Measurements from ENCODE around the gene FANCD2.

Gene FANCD2

DNA sequence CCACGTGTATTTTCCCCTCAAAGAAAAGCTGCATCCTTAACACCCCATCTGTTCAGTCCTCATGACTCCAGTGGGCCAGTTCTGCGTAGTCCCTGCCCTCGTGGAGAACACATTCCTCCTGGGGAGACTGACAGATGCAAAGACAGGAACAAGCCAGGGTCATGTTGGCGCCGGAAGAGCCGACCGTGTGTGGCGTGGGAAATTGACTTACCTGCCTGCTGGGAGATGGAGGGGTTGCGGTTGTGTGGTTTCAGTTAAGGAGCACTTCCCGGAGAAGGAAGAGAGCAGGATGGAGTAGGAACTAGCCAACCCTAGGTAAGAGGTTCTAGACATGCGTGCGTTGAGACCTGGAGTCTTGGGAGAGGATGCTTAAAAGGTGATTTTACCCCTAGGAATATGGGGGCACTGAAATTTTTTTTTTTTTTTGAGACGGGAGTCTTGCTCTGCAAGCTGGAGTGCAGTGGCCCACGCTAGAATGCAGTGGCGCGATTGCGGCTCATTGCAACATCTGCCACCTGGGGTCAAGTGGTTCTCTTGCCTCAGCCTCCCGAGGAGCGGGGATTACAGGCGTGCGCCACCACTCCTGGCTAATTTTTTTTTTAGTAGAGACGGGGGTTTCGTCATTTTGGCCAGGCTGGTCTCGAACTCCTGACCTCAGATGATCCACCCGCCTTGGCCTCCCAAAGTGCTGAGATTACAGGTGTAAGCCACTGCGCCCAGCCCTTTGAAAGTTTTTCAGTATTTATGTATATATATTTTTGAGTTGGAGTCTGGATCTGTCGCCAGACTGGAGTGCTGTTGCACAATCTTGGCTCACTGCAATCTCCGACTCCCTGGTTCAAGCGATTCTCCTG, 116.7 kb downstream of the FANCD2 start (continued):
- TF ChIP-seq KLF16 (tag by site-specific recombination; IDR thresholded peaks at IDR 0.05) (peak; percentile 50; the same call in 1 of the 2 replicates), ZNF426 (tag by site-specific recombination; IDR thresholded peaks at IDR 0.05) (no peak), IKZF3 (tag by site-specific recombination; IDR thresholded peaks at IDR 0.05) (peak; percentile 39; the same call in 1 of the 2 replicates), ZNF473 (tag by site-specific recombination; IDR thresholded peaks at IDR 0.05) (no peak), ZNF518A (tag by site-specific recombination; conservative IDR thresholded peaks at IDR 0.05; ENCODE audit: low read depth) (no peak), ZBTB20 (tag by site-specific recombination; IDR thresholded peaks at IDR 0.05) (no peak), ZNF366 (tag by site-specific recombination; conservative IDR thresholded peaks at IDR 0.05) (peak; percentile 25; the same call in 1 of the 2 replicates), ZNF121 (tag by site-specific recombination; IDR thresholded peaks at IDR 0.05) (no peak), GLI4 (tag by site-specific recombination; IDR thresholded peaks at IDR 0.05) (no peak), ZNF626 (tag by site-specific recombination; IDR thresholded peaks at IDR 0.05) (no peak), ZNF830 (tag by site-specific recombination; IDR thresholded peaks at IDR 0.05; ENCODE audit: low read depth) (no peak), ZNF214 (tag by site-specific recombination; IDR thresholded peaks at IDR 0.05; ENCODE audit: borderline replicate concordance) (no peak), ZNF274 (IDR thresholded peaks at IDR 0.05; ENCODE audit: low read length) (no peak), ZNF274 (tag by site-specific recombination; IDR thresholded peaks at IDR 0.05; ENCODE audit: borderline replicate concordance) (no peak), SP7 (tag by site-specific recombination; IDR thresholded peaks at IDR 0.05) (0 out of 2 replicates have a peak, but pooled peaks have one; percentile 29), ZNF600 (tag by site-specific recombination; IDR thresholded peaks at IDR 0.05) (peak; percentile 36), MZF1 (tag by site-specific recombination; IDR thresholded peaks at IDR 0.05; ENCODE audit: borderline replicate concordance) (no peak)
- TF ChIP-seq, protein P1, sequence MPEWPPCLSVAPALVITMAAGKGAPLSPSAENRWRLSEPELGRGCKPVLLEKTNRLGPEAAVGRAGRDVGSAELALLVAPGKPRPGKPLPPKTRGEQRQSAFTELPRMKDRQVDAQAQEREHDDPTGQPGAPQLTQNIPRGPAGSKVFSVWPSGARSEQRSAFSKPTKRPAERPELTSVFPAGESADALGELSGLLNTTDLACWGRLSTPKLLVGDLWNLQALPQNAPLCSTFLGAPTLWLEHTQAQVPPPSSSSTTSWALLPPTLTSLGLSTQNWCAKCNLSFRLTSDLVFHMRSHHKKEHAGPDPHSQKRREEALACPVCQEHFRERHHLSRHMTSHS (tag by site-specific recombination; IDR thresholded peaks at IDR 0.05), result no peak
- TF ChIP-seq, protein P2, sequence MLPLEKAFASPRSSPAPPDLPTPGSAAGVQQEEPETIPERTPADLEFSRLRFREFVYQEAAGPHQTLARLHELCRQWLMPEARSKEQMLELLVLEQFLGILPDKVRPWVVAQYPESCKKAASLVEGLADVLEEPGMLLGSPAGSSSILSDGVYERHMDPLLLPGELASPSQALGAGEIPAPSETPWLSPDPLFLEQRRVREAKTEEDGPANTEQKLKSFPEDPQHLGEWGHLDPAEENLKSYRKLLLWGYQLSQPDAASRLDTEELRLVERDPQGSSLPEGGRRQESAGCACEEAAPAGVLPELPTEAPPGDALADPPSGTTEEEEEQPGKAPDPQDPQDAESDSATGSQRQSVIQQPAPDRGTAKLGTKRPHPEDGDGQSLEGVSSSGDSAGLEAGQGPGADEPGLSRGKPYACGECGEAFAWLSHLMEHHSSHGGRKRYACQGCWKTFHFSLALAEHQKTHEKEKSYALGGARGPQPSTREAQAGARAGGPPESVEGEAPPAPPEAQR (tag by site-specific recombination; IDR thresholded peaks at IDR 0.05), result no peak
- TF ChIP-seq, protein P3, sequence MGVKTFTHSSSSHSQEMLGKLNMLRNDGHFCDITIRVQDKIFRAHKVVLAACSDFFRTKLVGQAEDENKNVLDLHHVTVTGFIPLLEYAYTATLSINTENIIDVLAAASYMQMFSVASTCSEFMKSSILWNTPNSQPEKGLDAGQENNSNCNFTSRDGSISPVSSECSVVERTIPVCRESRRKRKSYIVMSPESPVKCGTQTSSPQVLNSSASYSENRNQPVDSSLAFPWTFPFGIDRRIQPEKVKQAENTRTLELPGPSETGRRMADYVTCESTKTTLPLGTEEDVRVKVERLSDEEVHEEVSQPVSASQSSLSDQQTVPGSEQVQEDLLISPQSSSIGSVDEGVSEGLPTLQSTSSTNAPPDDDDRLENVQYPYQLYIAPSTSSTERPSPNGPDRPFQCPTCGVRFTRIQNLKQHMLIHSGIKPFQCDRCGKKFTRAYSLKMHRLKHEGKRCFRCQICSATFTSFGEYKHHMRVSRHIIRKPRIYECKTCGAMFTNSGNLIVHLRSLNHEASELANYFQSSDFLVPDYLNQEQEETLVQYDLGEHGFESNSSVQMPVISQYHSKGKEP (tag by site-specific recombination; IDR thresholded peaks at IDR 0.05), result peak; percentile 88
- TF ChIP-seq, protein P4, sequence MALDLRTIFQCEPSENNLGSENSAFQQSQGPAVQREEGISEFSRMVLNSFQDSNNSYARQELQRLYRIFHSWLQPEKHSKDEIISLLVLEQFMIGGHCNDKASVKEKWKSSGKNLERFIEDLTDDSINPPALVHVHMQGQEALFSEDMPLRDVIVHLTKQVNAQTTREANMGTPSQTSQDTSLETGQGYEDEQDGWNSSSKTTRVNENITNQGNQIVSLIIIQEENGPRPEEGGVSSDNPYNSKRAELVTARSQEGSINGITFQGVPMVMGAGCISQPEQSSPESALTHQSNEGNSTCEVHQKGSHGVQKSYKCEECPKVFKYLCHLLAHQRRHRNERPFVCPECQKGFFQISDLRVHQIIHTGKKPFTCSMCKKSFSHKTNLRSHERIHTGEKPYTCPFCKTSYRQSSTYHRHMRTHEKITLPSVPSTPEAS (tag by site-specific recombination; IDR thresholded peaks at IDR 0.05), result no peak
- TF ChIP-seq, protein P5, sequence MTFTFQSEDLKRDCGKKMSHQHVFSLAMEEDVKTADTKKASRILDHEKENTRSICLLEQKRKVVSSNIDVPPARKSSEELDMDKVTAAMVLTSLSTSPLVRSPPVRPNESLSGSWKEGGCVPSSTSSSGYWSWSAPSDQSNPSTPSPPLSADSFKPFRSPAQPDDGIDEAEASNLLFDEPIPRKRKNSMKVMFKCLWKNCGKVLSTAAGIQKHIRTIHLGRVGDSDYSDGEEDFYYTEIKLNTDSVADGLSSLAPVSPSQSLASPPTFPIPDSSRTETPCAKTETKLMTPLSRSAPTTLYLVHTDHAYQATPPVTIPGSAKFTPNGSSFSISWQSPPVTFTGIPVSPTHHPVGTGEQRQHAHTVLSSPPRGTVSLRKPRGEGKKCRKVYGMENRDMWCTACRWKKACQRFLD (tag by site-specific recombination; IDR thresholded peaks at IDR 0.05), result no peak
- TF ChIP-seq, protein P6, sequence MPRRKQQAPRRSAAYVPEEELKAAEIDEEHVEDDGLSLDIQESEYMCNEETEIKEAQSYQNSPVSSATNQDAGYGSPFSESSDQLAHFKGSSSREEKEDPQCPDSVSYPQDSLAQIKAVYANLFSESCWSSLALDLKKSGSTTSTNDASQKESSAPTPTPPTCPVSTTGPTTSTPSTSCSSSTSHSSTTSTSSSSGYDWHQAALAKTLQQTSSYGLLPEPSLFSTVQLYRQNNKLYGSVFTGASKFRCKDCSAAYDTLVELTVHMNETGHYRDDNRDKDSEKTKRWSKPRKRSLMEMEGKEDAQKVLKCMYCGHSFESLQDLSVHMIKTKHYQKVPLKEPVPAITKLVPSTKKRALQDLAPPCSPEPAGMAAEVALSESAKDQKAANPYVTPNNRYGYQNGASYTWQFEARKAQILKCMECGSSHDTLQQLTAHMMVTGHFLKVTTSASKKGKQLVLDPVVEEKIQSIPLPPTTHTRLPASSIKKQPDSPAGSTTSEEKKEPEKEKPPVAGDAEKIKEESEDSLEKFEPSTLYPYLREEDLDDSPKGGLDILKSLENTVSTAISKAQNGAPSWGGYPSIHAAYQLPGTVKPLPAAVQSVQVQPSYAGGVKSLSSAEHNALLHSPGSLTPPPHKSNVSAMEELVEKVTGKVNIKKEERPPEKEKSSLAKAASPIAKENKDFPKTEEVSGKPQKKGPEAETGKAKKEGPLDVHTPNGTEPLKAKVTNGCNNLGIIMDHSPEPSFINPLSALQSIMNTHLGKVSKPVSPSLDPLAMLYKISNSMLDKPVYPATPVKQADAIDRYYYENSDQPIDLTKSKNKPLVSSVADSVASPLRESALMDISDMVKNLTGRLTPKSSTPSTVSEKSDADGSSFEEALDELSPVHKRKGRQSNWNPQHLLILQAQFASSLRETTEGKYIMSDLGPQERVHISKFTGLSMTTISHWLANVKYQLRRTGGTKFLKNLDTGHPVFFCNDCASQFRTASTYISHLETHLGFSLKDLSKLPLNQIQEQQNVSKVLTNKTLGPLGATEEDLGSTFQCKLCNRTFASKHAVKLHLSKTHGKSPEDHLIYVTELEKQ (tag by site-specific recombination; IDR thresholded peaks at IDR 0.05; ENCODE audit: borderline replicate concordance), result no peak
